Naive thymus-derived CD4-positive, alpha-beta T cell (primary cell): Measurements from ENCODE around the gene CHCHD10. TPM values are rescaled to one million over a fixed set of nuclear protein-coding genes. Genes with fewer than 3 reads are reported as not detected.

Experiments
- ATAC-seq: fragments of 150-1000 bp; cut with Tn5 transposase; 2 replicates; pipeline ENCODE4 v1.10.0; 2021; ENCODE audit warnings: mild to moderate bottlenecking, moderate library complexity
- CTCF ChIA-PET: fragments of 350-600 bp; sonication (Branson Sonifier 250); formaldehyde crosslinking; loops from one replicate; lab custom pipeline; 2021; ENCODE audit warnings: antibody characterized with exemption; lab: Charles Lee
- POLR2A ChIA-PET: fragments of 350-600 bp; sonication (Branson Sonifier 250); formaldehyde crosslinking; loops from one replicate; lab custom pipeline; 2021; ENCODE audit warnings: antibody characterized with exemption, inconsistent platforms; lab: Charles Lee
- DNase-seq, 9 donors: peaks; one replicate each; pipeline versions ENCODE4 v3.0.0 to v3.0.0-alpha.2; 2020 to 2022; ENCODE audit warnings: mixed read lengths in 1 of 9
- H3K27ac ChIP-seq: one replicate; pipeline ENCODE4 v1.7.0; 2013; ENCODE audit warnings: mild to moderate bottlenecking, low read depth, low read length, moderate library complexity
- H3K27me3 ChIP-seq, 2 donors: one replicate each; pipeline ENCODE4 v1.7.0; 2013; ENCODE audit warnings: low read length in 2 of 2, mild to moderate bottlenecking in 2 of 2, moderate library complexity in 2 of 2; ENCODE audit not compliant: control insufficient read depth in 2 of 2, insufficient read depth in 2 of 2
- H3K36me3 ChIP-seq, 3 experiments: 1 replicate in 2 of 3; 2 replicates in 1 of 3; pipeline ENCODE4 v1.7.0; 2013; ENCODE audit warnings: low read length in 3 of 3, mild to moderate bottlenecking in 3 of 3, moderate library complexity in 1 of 3; ENCODE audit not compliant: insufficient read depth in 3 of 3, control insufficient read depth in 2 of 3
- H3K4me1 ChIP-seq, 2 donors: one replicate each; pipeline ENCODE4 v1.7.0; 2013; ENCODE audit warnings: low read length in 2 of 2, mild to moderate bottlenecking in 2 of 2, moderate library complexity in 1 of 2; ENCODE audit not compliant: control insufficient read depth in 2 of 2, insufficient read depth in 2 of 2
- H3K4me3 ChIP-seq: 2 replicates; pipeline ENCODE4 v1.7.0; 2013; ENCODE audit warnings: mild to moderate bottlenecking, low read length
- H3K9me3 ChIP-seq, 3 experiments: 1 replicate in 2 of 3; 2 replicates in 1 of 3; pipeline ENCODE4 v1.7.0; 2013; ENCODE audit warnings: low read length in 3 of 3; ENCODE audit not compliant: control insufficient read depth in 2 of 3
- H3K27ac Mint-ChIP-seq, 9 donors: one replicate each; pipeline ENCODE4 v1.8.0; 2020 to 2022; ENCODE audit warnings: mixed read lengths in 9 of 9, mild to moderate bottlenecking in 8 of 9, moderate library complexity in 5 of 9, inconsistent platforms in 2 of 9
- H3K27me3 Mint-ChIP-seq, 5 donors: one replicate each; pipeline ENCODE4 v1.8.0; 2021 to 2022; ENCODE audit warnings: mixed read lengths in 5 of 5, mild to moderate bottlenecking in 1 of 5
- H3K36me3 Mint-ChIP-seq, 5 donors: one replicate each; pipeline ENCODE4 v1.8.0; 2020 to 2022; ENCODE audit warnings: mixed read lengths in 5 of 5, mild to moderate bottlenecking in 3 of 5, inconsistent platforms in 1 of 5
- H3K4me1 Mint-ChIP-seq, 7 donors: one replicate each; pipeline ENCODE4 v1.8.0; 2020 to 2022; ENCODE audit warnings: mixed read lengths in 7 of 7, mild to moderate bottlenecking in 3 of 7, inconsistent platforms in 1 of 7
- H3K4me3 Mint-ChIP-seq, 10 donors: one replicate each; pipeline ENCODE4 v1.8.0; 2020 to 2022; ENCODE audit warnings: mild to moderate bottlenecking in 10 of 10, mixed read lengths in 10 of 10, moderate library complexity in 6 of 10, inconsistent platforms in 2 of 10
- H3K9me3 Mint-ChIP-seq, 11 donors: one replicate each; pipeline ENCODE4 v1.8.0; 2020 to 2022; ENCODE audit warnings: mixed read lengths in 11 of 11, mild to moderate bottlenecking in 4 of 11, inconsistent platforms in 1 of 11, moderate library complexity in 1 of 11
- intact Hi-C, 2 donors: fragments of 100-400 bp; cut with micrococcal nuclease; formaldehyde crosslinking; loops; one replicate each; pipeline ENCODE4 v1.15.1; 2023
- polyA plus RNA-seq, 2 donors: library from polyadenylated mRNA; unstranded; fragments of 300-500 nt; fragmentation: Illumina TruSeq; gene quantifications; one replicate each; pipeline ENCODE4 v1.2.3, GENCODE V29; 2021
- total RNA-seq, 6 experiments: library from RNA in 5 of 6; stranded (reverse) in 5 of 6; gene quantifications; 1 replicate in 5 of 6; 2 replicates in 1 of 6; pipeline ENCODE4 v1.2.3 and lab custom pipeline; 2021 to 2026

Gene CHCHD10
- total and polyA plus RNA-seq, 7 experiments from 2014 or later, result 25.6 to 56.1 (median 42.2) TPM

DNA sequence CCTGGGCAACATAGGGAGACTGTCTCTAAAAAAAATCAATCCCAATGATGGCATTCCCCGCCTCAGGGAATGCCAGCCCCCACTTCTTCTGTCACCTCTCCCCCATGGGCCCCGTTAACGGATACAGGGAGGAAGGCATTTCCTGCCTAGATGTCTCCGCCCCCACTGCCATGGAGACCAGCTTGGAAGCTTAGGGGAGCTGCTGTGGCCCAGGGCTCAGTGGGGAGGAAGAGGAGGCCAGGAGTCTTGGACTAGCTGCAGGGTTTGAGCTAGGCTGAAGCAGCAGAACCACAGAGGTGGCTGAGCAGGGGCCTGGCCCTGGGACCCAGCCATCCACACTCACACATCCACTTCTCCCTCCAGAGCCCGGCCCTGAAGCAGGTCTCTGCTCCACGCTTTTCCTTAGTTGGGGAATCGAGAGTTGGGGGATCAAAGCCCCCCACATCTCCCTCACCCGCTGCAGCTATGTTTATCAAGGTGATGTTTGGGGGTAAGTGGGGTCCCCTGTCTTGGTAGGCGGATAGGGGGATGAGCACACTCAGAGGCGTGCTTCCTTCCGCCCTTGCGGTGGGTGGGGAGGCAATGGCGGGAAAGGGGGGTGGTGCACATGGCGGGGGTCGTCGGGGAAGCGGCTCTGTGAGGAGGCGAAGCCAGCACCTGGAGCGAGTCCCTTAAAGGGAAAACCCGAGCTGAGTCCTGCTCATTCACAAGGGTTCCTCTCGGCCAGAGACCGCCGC lies 4.8 kb downstream of the CHCHD10 start, which contains the start of gene C22orf15:
Gene C22orf15 (plus strand): TSS at position 149 of the 737 bp plus-strand sequence. CDS start 317 bp downstream, at position 466.
- Histone ChIP-seq H3K36me3 (peaks cover 0 to 10% (median 0%) of the 10 kb centered on the region in 3 experiments), H3K4me3 (peak within 1 kb of the TSS; percentile 60), H3K4me1 (peaks cover 24% of the 10 kb centered on the region in 2 donors), H3K27ac (peak within 1 kb of the TSS; percentile 65), H3K27me3 (no peaks in the 10 kb centered on the region), H3K9me3 (no peaks in the 10 kb centered on the region)
- Mint-ChIP-seq H3K36me3 (peaks cover 0 to 4% (median 0%) of the 10 kb centered on the region in 5 donors), H3K27me3 (no peaks in the 10 kb centered on the region), H3K27ac (peak within 1 kb of the TSS in 8 of 9 donors; percentile 75 to 91 (median 82)), H3K4me1 (peaks cover 7 to 48% (median 38%) of the 10 kb centered on the region in 7 donors), H3K9me3 (no peaks in the 10 kb centered on the region), H3K4me3 (peak within 1 kb of the TSS; percentile 72 to 84 (median 81))
- ATAC-seq, result no peak
- ChIA-PET POLR2A (interaction anchor here (0.7 to 2.2 kb wide), 8 partner anchors 8 to 131 kb away, joined by 3 to 7 read pairs (median 5); partner anchors contain the start of genes MIF, MMP11, SLC2A11 and ZNF70), CTCF (interaction anchor here (1.3 kb wide), 1 partner anchor 66 kb away, joined by 4 read pairs; no protein-coding TSS in a partner anchor)
- intact Hi-C loops, result loop anchor here in 1 of 2 donors (1.0 to 10.0 kb wide), 2 partner anchors 12 to 138 kb away; partner anchors contain the start of gene ZNF70
- peak in 3 of 9 donors; percentile 13 to 30 (median 23) for DNase-seq

DNA sequence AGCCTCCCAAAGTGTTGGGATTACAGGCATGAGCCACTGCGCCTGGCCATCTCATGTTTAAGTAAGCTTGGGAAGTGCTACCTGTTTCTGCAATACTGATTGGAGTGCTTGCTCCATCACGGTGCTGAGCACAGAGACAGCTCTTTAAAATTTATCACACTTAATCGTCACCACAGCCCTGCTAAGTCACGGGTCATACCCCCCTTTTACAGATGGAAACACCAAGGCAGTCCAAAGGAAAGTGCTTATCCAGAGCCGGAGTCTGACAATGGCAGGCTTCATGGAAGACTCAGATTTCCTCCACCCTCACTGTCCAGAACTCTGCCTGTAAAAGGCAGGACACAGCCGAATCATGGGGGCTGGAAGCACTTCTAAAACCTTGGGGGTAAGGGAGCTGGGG lies 7.7 kb downstream of the CHCHD10 start:
- Histone ChIP-seq H3K27me3 (no peaks in the 10 kb centered on the region), H3K9me3 (no peaks in the 10 kb centered on the region), H3K36me3 (peaks cover 0 to 1% (median 0%) of the 10 kb centered on the region in 3 experiments), H3K4me1 (peaks cover 16 to 17% of the 10 kb centered on the region in 2 donors), H3K27ac (no peak overlapping the region), H3K4me3 (no peak overlapping the region)
- Mint-ChIP-seq H3K4me3 (no peak overlapping the region), H3K27ac (peak overlapping the region in 5 of 9 donors; percentile 19 to 67 (median 45)), H3K9me3 (no peaks in the 10 kb centered on the region), H3K36me3 (peaks cover 0 to 4% (median 0%) of the 10 kb centered on the region in 5 donors), H3K27me3 (no peaks in the 10 kb centered on the region), H3K4me1 (peaks cover 7 to 33% (median 24%) of the 10 kb centered on the region in 7 donors)
- no peak for ATAC-seq
- ChIA-PET POLR2A (interaction anchor here (1.0 to 1.3 kb wide), 4 partner anchors 9 to 69 kb away, joined by 3 to 5 read pairs (median 4); no protein-coding TSS in a partner anchor), CTCF (no interaction called here)
- no peak for DNase-seq
- intact Hi-C loops, result loop anchor here in 1 of 2 donors (10.0 kb wide), 1 partner anchor 135 kb away; no protein-coding TSS in a partner anchor

- Histone ChIP-seq H3K27me3 (no peaks in the 10 kb centered on the region), H3K9me3 (no peaks in the 10 kb centered on the region), H3K4me1 (peaks cover 16 to 17% of the 10 kb centered on the region in 2 donors), H3K36me3 (no peaks in the 10 kb centered on the region), H3K4me3 (no peak overlapping the region), H3K27ac (no peak overlapping the region)
- H3K27me3 Mint-ChIP-seq, result no peaks in the 10 kb centered on the region
- ATAC-seq, result no peak
- no peak overlapping the region for H3K27ac Mint-ChIP-seq
- ChIA-PET CTCF (no interaction called here), POLR2A (interaction anchor here (1.0 to 1.3 kb wide), 4 partner anchors 9 to 70 kb away, joined by 3 to 5 read pairs (median 4); no protein-coding TSS in a partner anchor)
- H3K4me1 Mint-ChIP-seq, result peaks cover 7 to 28% (median 19%) of the 10 kb centered on the region in 7 donors
- no peaks in the 10 kb centered on the region for H3K9me3 Mint-ChIP-seq
- no peak overlapping the region for H3K4me3 Mint-ChIP-seq
- H3K36me3 Mint-ChIP-seq, result peaks cover 0 to 2% (median 0%) of the 10 kb centered on the region in 5 donors
- intact Hi-C loops, result loop anchor here in 1 of 2 donors (10.0 kb wide), 1 partner anchor 795 kb away; the partner anchor contains the start of genes GUCD1 and SNRPD3
- no peak for DNase-seq
Measured at GRCh38 chr22:23759566-23759965, 8.2 kb downstream of the CHCHD10 start.

DNA sequence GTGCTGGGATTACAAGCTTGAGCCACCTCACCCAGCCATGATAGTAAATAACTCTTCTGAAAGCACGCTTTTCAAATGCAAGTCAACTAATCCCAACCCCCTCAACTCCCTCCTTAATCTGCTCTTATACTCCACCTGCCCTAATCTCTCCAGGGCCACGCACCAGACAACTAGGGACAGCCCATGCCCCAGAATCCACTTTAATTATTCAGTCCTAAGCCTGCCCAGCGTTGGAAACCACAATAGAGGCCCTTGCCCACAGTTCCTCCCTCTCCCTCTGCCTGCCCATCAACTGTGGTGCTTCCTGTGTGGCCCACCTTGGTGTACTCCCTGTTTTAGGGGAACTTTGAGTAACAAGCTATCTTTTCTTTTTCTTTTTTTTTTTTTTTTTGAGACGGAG lies 10.9 kb downstream of the CHCHD10 start:
- Mint-ChIP-seq H3K27me3 (no peaks in the 10 kb centered on the region), H3K4me3 (no peak overlapping the region), H3K9me3 (no peaks in the 10 kb centered on the region), H3K27ac (peak overlapping the region in 1 of 9 donors; percentile 77), H3K36me3 (no peaks in the 10 kb centered on the region), H3K4me1 (peaks cover 0 to 11% (median 9%) of the 10 kb centered on the region in 7 donors)
- H3K27me3 ChIP-seq, result no peaks in the 10 kb centered on the region
- DNase-seq (no peak), ATAC-seq (no peak)
- H3K36me3 ChIP-seq, result no peaks in the 10 kb centered on the region
- ChIA-PET CTCF (no interaction called here), POLR2A (no interaction called here)
- no peaks in the 10 kb centered on the region for H3K4me1 ChIP-seq
- H3K9me3 ChIP-seq, result no peaks in the 10 kb centered on the region
- H3K27ac ChIP-seq, result no peak overlapping the region
- intact Hi-C loops, result loop anchor here in 1 of 2 donors (10.0 kb wide), 1 partner anchor 798 kb away; the partner anchor contains the start of genes GUCD1 and SNRPD3
- H3K4me3 ChIP-seq, result no peak overlapping the region

GRCh38 chr22:23755711-23756110 lies 12.1 kb downstream of the CHCHD10 start:
- no peak for ATAC-seq
- CTCF ChIA-PET, result no interaction called here
- H3K9me3 Mint-ChIP-seq, result no peaks in the 10 kb centered on the region
- H3K4me3 ChIP-seq, result no peak overlapping the region
- no peak overlapping the region for H3K4me3 Mint-ChIP-seq
- intact Hi-C loops, result loop anchor here in 1 of 2 donors (10.0 kb wide), 1 partner anchor 799 kb away; the partner anchor contains the start of genes GUCD1 and SNRPD3
- H3K27me3 Mint-ChIP-seq, result no peaks in the 10 kb centered on the region
- H3K27me3 ChIP-seq, result no peaks in the 10 kb centered on the region
- no peaks in the 10 kb centered on the region for H3K36me3 Mint-ChIP-seq
- no peak for DNase-seq
- no peak overlapping the region for H3K27ac Mint-ChIP-seq
- POLR2A ChIA-PET, result interaction anchor here (0.6 to 1.4 kb wide), 2 partner anchors 7 to 163 kb away, joined by 4 to 6 read pairs; partner anchors contain the start of gene C22orf15
- peaks cover 0 to 10% (median 8%) of the 10 kb centered on the region in 7 donors for H3K4me1 Mint-ChIP-seq
- H3K9me3 ChIP-seq, result no peaks in the 10 kb centered on the region
- no peak overlapping the region for H3K27ac ChIP-seq
- H3K36me3 ChIP-seq, result no peaks in the 10 kb centered on the region
- H3K4me1 ChIP-seq, result peaks cover 0 to 5% of the 10 kb centered on the region in 2 donors

DNA sequence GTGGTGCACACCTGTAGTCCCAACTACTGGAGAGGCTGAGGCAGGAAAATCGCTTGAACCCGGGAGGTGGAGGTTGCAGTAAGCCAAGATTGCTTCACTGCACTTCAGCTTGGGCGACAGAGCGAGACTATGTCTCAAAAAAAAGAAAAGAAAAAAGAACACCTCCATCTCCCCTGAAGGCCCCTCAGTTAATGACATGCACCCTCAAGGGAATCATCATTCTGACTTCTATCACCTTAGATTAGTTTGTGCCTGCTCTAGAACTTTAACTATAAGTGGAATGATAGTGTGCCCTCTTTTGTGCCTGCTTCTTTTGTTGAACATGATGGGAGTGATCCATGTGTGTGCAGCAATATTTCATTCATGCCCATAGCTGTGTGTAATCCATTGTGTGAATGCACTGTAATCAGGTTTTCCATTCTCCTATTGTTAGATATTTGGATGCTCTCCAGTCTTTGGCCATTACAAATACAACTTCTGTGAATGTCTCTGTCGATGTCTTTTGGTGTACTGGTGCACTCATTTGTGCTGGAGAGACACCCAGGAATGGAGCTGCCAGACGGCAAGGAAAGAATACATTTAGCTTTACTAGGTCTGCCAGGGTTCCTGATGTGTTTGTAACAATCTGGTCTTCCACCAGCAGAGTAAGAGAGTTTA lies 12.7 kb downstream of the CHCHD10 start:
- CTCF ChIA-PET, result interaction anchor here (0.7 kb wide), 1 partner anchor 15 kb away, joined by 4 read pairs; no protein-coding TSS in a partner anchor
- peaks cover 0 to under 1% (median 0%) of the 10 kb centered on the region in 5 donors for H3K36me3 Mint-ChIP-seq
- no peak for DNase-seq
- intact Hi-C loops, result loop anchor here (5.0 to 10.0 kb wide), 3 partner anchors 38 to 800 kb away; partner anchors contain the start of genes GUCD1 (in 1 of the 2) and SNRPD3 (in 1 of the 2)
- Histone ChIP-seq H3K27me3 (no peaks in the 10 kb centered on the region), H3K36me3 (no peaks in the 10 kb centered on the region), H3K9me3 (no peaks in the 10 kb centered on the region), H3K27ac (no peak overlapping the region), H3K4me1 (peaks cover 0 to 9% of the 10 kb centered on the region in 2 donors), H3K4me3 (no peak overlapping the region)
- ATAC-seq, result no peak
- peak overlapping the region in 1 of 10 donors; percentile 14 for H3K4me3 Mint-ChIP-seq
- POLR2A ChIA-PET, result interaction anchor here (0.6 to 1.4 kb wide), 2 partner anchors 8 to 162 kb away, joined by 4 to 6 read pairs; partner anchors contain the start of gene C22orf15
- no peaks in the 10 kb centered on the region for H3K27me3 Mint-ChIP-seq
- no peaks in the 10 kb centered on the region for H3K9me3 Mint-ChIP-seq
- peaks cover 5 to 14% (median 7%) of the 10 kb centered on the region in 7 donors for H3K4me1 Mint-ChIP-seq
- H3K27ac Mint-ChIP-seq, result peak overlapping the region in 1 of 9 donors; percentile 71
